Keratinocyte (primary cell): Measurements from ENCODE around the gene DPCD. TPM values are rescaled to one million over a fixed set of nuclear protein-coding genes. Genes with fewer than 3 reads are reported as not detected.

Experiments used
- DNase-seq: peaks from one replicate; pipeline ENCODE4 v3.0.0-alpha.2; 2011; ENCODE audit warnings: low read depth, missing footprints, low spot score
- FAIRE-seq: peaks from 2 replicates; lab custom pipeline; 2011; peaks lifted over from hg19 to GRCh38; lab: Jason Lieb, UNC
- H2AFZ ChIP-seq: 2 replicates; pipeline ENCODE4 v1.6.0; 2012; ENCODE audit warnings: low read length, control low read depth, inconsistent platforms; ENCODE audit not compliant: control insufficient read depth
- H3K27ac ChIP-seq: 2 replicates; pipeline ENCODE4 v1.5.1; 2011; ENCODE audit warnings: low read length; ENCODE audit not compliant: control insufficient read depth, insufficient read depth
- H3K27me3 ChIP-seq: 3 replicates; pipeline ENCODE4 v1.6.0; 2011; ENCODE audit warnings: low read length; ENCODE audit not compliant: control insufficient read depth, insufficient read depth; ENCODE audit errors: extremely low read depth
- H3K36me3 ChIP-seq, 2 experiments: 2 replicates in 1 of 2; 3 replicates in 1 of 2; pipeline ENCODE4 v1.5.1; 2011; ENCODE audit warnings: low read length in 2 of 2, mild to moderate bottlenecking in 1 of 2; ENCODE audit not compliant: control insufficient read depth in 2 of 2, insufficient read depth in 2 of 2; ENCODE audit errors: extremely low read depth in 1 of 2
- H3K4me1 ChIP-seq: 3 replicates; pipeline ENCODE4 v1.5.1; 2011; ENCODE audit warnings: low read length; ENCODE audit not compliant: control insufficient read depth, insufficient read depth; ENCODE audit errors: extremely low read depth
- H3K4me2 ChIP-seq: 3 replicates; pipeline ENCODE4 v1.6.0; 2011; ENCODE audit warnings: low read depth, low read length; ENCODE audit not compliant: control insufficient read depth, insufficient read depth; ENCODE audit errors: extremely low read depth
- H3K4me3 ChIP-seq, 3 experiments: fragments of 200-600 bp in 1 of 3; sonication (generic) in 1 of 3; 2 replicates in 2 of 3; 3 replicates in 1 of 3; pipeline ENCODE4 v1.5.1; 2011 to 2016; ENCODE audit warnings: low read length in 3 of 3, mild to moderate bottlenecking in 3 of 3, control low read depth in 2 of 3, inconsistent platforms in 1 of 3, low read depth in 1 of 3, mixed read lengths in 1 of 3, mixed run types in 1 of 3, moderate library complexity in 1 of 3; ENCODE audit not compliant: control insufficient read depth in 2 of 3, insufficient read depth in 2 of 3; ENCODE audit errors: extremely low read depth in 1 of 3
- H3K79me2 ChIP-seq: 2 replicates; pipeline ENCODE4 v1.6.0; 2012; ENCODE audit warnings: low read length; ENCODE audit not compliant: control insufficient read depth, insufficient read depth
- H3K9ac ChIP-seq: 3 replicates; pipeline ENCODE4 v1.6.0; 2011; ENCODE audit warnings: low read length; ENCODE audit not compliant: control insufficient read depth, insufficient read depth; ENCODE audit errors: extremely low read depth
- H3K9me1 ChIP-seq: 3 replicates; pipeline ENCODE4 v1.6.0; 2011; ENCODE audit warnings: low read length; ENCODE audit not compliant: control insufficient read depth, insufficient read depth; ENCODE audit errors: extremely low read depth
- H3K9me3 ChIP-seq: 2 replicates; pipeline ENCODE4 v1.5.1; 2012; ENCODE audit warnings: low read depth, low read length; ENCODE audit not compliant: control insufficient read depth
- H4K20me1 ChIP-seq: 3 replicates; pipeline ENCODE4 v1.6.0; 2011; ENCODE audit warnings: low read length; ENCODE audit not compliant: control insufficient read depth, insufficient read depth; ENCODE audit errors: extremely low read depth
- CTCF ChIP-seq, 3 experiments: IDR thresholded peaks in 1 of 3; conservative IDR thresholded peaks in 1 of 3; optimal IDR thresholded peaks in 1 of 3; 2 replicates in 2 of 3; 3 replicates in 1 of 3; pipeline versions ENCODE3 to v1.5.1; 2011; ENCODE audit warnings: low read length in 3 of 3, mild to moderate bottlenecking in 3 of 3, moderate library complexity in 2 of 3, control low read depth in 1 of 3, inconsistent platforms in 1 of 3; ENCODE audit not compliant: insufficient read depth in 2 of 3; ENCODE audit errors: extremely low read depth in 1 of 3
- EZH2 ChIP-seq: IDR thresholded peaks from one replicate; pipeline ENCODE4 v1.6.1; 2012; ENCODE audit warnings: inconsistent platforms, mild to moderate bottlenecking, low read length, moderate library complexity
- dilution Hi-C: fragments of 300-500 bp; cut with MboI; formaldehyde crosslinking; loops from one replicate; pipeline ENCODE4 v1.7.0; 2020; ENCODE audit warnings: low sequenced_read_pairs; ENCODE audit not compliant: extremely low pct_ligation_motif_present
- polyA plus RNA-seq, 5 experiments: library from polyadenylated mRNA; depleted of rRNA in 3 of 5; stranded (reverse) in 3 of 5; stranded (forward) in 1 of 5; unstranded in 1 of 5; fragments of >200 nt; gene quantifications; 1 replicate in 1 of 5; 2 replicates in 3 of 5; 3 replicates in 1 of 5; pipeline versions ENCODE4 v1.2.1 to v1.2.3, GENCODE V29; 2011 to 2012; ENCODE audit warnings: missing spikeins in 2 of 5, low read depth in 1 of 5, low replicate concordance in 1 of 5

The DPCD gene
- polyA plus RNA-seq, 1 donor (not counting 4 experiments of a cell fraction or from before 2014, with no cell fraction given) = 58.1 TPM

- no peak overlapping the region for H3K27ac ChIP-seq
- H4K20me1 ChIP-seq = no peaks in the 10 kb centered on the region
- H3K9me1 ChIP-seq = no peaks in the 10 kb centered on the region
- no peak overlapping the region for H3K9ac ChIP-seq
- H3K79me2 ChIP-seq = no peaks in the 10 kb centered on the region
- DNase-seq = no peak
- H3K27me3 ChIP-seq = no peaks in the 10 kb centered on the region
- no peaks in the 10 kb centered on the region for H3K4me1 ChIP-seq
- dilution Hi-C loops = no loop called here
- no peak for FAIRE-seq
- H3K9me3 ChIP-seq = no peaks in the 10 kb centered on the region
- H2AFZ ChIP-seq = no peak overlapping the region
- TF ChIP-seq EZH2 = no peak
- TF ChIP-seq CTCF (optimal IDR thresholded peaks at IDR 0.05 in 1 of 3, IDR thresholded peaks at IDR 0.05 in 1 of 3, conservative IDR thresholded peaks at IDR 0.05 in 1 of 3; ENCODE audit: extremely low read depth in 1 of 3, insufficient read depth in 2 of 3, low read length in 3 of 3) = no peak
- H3K4me3 ChIP-seq = no peak overlapping the region
- no peak overlapping the region for H3K4me2 ChIP-seq
- peaks cover 2% of the 10 kb centered on the region in 2 experiments for H3K36me3 ChIP-seq
Observed at GRCh38 chr10:101595591-101596433, 7.7 kb downstream of the DPCD start.

GRCh38 chr10:101597091-101597900 is 9.2 kb downstream of the DPCD start:
- FAIRE-seq = no peak
- peaks cover 2 to 5% of the 10 kb centered on the region in 2 experiments for H3K36me3 ChIP-seq
- dilution Hi-C loops = no loop called here

More at GRCh38 chr10:101597091-101597900, 9.2 kb downstream of the DPCD start:
- DNase-seq = no peak
- H2AFZ ChIP-seq = no peak overlapping the region
- no peaks in the 10 kb centered on the region for H3K9me1 ChIP-seq
- no peaks in the 10 kb centered on the region for H3K9me3 ChIP-seq
- no peak overlapping the region for H3K9ac ChIP-seq
- no peak overlapping the region for H3K27ac ChIP-seq
- no peaks in the 10 kb centered on the region for H3K4me1 ChIP-seq
- no peak for TF ChIP-seq EZH2
- TF ChIP-seq CTCF (optimal IDR thresholded peaks at IDR 0.05 in 1 of 3, IDR thresholded peaks at IDR 0.05 in 1 of 3, conservative IDR thresholded peaks at IDR 0.05 in 1 of 3; ENCODE audit: extremely low read depth in 1 of 3, insufficient read depth in 2 of 3, low read length in 3 of 3) = no peak
- H3K79me2 ChIP-seq = no peaks in the 10 kb centered on the region
- H3K4me2 ChIP-seq = no peak overlapping the region
- no peaks in the 10 kb centered on the region for H3K27me3 ChIP-seq
- H4K20me1 ChIP-seq = no peaks in the 10 kb centered on the region
- no peak overlapping the region for H3K4me3 ChIP-seq
